NCI-H446 (cell line): ENCODE measurements around the gene DAGLA.

Source experiments
- DNase-seq, 2 experiments: peaks; one replicate each; lab custom pipeline; 2025; lab: John Stamatoyannopoulos, UW

Gene DAGLA

DNA sequence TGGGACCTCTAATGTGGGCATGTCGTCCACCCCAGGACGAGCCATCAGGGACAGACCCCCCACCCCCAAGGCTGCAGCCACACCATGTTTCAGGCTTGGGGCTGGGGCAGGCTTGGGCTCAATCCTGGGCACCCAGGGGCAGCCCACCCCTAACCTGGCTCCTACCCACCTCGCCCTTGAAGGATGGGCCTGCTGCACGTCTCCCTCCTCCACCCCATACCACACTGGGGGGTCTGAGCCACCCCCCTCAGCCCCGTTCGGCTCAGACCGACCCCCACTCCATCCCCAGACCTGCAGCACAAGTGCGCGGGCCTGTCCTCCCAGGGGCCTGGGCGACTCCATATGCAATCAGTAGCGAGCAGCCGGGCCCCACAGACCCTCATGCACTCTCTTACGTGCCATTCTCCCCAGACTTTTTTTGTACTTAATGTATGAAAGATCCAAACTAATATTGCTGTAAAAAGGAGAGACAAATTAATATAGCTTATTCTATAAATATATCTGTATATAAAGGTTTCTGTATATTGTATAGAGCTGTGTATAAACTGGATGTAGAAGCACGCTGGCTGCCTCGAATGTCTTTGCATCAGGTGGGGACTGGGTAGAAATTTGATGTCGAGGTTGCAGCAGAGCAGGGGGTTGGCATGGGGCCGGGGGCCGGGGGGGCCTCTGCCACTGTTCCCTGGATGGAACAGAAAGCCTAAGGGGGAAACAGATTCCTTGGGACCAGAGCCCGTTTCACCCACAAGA lies 66.4 kb downstream of the DAGLA start:
- DNase-seq: no peak

DNA sequence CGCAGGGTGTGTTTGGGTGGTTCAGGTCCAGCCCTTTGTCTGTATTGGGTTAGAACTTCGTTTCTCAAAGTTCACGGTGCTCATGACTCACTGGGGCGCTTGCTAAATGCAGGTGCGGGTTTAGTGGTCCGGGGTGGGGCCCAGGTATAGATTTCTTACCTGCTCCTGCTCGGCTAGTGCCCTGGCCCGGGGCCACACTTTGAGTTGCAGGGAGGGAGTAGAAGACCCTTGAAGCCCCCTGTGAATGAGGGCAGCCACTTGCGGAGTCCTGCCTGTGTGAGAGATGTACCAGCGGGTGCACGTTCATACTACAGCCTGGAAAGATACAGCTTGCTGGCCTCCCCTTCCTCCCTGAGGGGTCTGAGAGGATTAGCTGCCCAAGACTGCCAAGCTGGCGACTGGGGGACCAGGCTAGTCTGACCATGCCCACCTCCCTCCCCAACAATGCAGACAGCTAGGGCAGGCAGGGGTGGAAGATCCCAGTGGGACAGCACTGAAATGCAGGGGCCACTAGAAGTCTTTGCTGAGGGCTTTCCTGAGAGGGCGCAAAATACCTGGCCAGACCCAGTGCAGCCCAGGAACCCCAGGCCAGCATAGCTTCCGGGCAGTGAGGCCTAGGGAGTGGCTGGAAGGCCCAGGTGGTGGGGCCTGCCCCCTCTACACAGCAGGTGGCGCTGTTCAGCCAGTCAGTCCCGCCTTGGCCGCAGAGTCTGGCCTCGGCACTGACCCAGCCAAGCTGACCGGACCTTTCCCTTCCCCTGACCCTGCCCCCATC lies 67.2 kb downstream of the DAGLA start:
- no peak for DNase-seq

DNA sequence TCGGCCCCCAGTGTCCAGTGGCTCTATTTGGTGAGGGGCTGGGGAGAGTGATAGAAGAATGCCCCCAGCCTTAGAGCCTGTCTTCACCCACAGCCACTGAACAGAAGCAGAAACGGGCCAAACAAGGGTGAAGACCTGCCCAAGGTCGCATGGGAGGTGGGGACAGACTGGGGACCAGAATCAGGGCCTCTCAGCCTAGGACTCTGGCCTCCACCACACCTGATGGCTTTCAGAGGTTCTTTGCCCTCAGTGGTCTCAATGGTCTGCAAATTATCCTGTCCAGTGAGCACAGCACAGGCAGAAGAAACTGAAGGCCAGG lies 67.7 kb downstream of the DAGLA start:
- no peak for DNase-seq

DNA sequence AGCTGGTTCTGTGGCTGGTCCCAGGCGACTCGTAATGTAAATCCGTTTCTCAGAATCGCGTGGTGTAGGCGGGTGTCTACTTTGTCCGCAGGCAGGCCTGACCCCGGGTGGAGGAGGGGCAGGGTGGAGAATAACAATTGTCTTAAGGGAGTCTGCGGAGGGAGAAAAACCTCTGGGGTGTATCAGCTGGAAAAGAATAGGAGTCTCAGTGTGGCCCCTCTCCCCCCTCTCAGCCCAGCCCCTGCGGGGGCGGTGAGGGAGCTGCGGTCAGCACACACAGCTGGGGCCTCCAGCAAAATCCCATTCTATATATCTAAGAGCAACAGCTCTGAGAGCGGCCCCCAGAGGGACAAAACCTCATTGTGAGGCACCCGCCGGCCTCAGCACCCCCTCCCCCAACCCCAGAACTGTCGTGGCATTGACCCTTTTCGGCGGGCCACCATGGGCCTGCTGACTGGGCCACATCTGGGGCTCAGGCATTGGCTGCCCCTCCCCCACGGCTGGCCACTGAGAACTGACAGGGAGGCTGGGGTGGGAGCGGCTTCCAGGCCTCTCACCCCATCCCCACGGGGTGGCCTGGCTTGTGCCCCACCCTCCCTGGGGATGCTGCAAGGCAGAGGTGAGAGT lies 69.5 kb downstream of the DAGLA start:
- no peak for DNase-seq

DNA sequence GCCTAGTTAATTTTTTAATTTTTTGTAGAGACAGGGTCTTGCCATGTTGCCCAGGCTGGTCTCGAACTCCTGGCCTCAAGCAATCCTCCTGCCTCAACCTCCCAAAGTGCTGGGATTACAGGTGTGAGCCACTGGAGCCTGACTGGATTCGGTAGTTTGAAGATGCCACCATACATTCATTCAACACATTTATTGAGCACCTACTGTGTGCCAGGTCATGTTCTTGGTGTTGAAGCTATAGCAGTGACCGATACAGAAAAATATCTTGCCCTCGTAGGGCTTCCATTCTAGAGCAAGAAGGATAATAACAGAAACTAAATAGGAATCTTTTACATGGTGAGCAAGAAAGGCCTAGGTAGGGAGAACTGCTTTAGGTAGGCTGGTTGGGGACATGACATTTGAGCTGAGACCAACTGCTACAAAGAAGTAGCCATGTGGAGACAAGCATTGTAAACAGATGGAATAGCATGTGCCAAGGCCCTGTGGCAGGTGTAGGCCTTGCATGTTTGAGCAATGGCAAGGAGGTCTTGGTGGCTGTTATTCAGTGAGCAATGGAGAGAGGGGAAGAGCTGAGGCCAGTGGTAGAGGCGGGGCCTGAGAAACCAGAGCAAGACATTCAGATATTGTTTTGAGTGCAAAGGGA lies 70.6 kb downstream of the DAGLA start:
- no peak for DNase-seq

DNA sequence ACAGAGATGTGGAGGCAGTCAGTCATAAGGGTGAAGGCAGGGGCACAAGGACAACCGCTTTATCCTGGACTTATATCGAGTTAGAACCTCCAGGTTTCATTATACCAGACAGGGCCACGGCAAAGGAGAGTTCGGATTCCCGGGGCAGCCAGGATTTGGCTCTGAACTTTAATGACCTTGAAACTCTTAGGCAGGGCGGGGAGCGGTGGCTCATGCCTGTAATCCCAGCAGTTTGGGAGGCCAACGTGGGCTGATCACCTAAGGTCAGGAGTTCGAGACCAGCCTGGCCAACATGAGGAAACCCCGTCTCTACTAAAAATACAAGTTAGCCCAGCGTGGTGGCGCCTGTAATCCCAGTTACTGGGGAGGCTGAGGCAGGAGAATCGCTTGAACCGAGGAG lies 71.2 kb downstream of the DAGLA start:
- DNase-seq: no peak

DNA sequence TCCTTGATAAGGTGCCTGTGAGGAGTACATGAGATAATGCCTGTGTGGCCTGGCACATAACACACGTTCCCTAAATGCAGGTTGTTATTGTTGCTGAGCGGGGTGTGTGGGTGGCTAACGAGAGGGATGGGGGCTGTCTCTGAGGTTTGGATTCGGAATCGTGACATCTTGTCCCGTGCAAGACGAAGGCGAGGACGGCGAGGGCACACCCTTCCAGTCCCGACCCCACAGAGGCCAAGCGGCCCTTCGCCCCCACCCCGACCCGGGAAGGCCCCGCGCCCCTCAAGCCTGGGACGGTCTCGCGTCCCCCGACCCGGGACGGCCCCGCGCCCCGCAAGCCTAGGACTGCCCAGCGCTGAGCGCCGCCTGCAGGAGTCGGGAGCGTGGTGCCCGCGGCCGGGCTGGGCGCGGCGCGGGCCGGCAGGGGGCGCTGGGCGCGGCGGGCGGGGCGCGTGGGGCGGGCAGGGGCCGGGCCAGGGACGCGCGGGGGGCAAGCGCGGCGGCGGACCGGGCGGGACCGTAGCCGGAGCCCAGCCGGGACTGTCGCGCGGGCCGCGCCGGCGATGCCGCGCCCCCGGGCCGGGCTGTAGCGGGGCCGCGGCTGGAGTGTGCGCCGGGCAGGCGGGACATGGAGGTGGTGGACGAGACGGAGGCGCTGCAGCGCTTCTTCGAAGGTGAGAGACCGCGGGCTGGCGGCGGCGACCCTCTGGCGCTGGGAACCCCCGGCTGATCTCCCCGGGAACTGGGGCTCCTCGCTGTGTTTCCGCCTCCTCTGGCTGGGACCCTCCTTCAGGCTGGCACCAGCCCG lies 72.1 kb downstream of the DAGLA start, which contains the start of gene MYRF:
MYRF (plus strand) TSS at position 520 of the 808 bp plus-strand sequence; CDS start at position 629, 109 bp downstream.
- peak; percentile 27 to 56 for DNase-seq

DNA sequence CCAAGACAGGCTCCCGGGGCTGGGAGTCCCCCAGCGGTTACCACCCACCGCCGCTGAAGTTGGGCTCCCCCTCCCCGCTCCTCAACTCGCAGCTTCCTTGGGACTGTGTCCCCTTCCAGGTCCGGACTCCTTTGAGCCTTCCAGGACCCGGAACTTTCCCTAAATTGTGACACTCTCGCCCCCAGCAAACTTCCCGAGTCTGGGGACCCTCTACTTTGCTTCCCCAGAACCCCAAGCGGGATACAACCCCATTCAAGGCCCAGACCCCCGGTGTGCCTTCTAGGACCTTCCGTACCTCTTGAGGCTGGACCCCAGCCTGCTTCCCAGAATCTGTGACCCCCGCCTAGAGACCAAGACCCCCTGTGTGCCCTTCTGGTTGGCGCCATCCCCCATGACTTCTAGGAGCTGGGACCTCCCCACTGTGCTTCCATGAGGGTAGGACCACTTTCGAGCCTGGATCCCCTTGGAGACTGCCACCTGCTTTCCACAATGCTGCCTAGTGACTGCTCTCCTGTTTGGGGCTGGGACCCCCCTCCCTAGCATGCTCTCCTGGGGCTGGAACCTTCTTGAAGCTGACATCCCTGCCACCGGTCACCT lies 72.8 kb downstream of the DAGLA start:
- no peak for DNase-seq

DNA sequence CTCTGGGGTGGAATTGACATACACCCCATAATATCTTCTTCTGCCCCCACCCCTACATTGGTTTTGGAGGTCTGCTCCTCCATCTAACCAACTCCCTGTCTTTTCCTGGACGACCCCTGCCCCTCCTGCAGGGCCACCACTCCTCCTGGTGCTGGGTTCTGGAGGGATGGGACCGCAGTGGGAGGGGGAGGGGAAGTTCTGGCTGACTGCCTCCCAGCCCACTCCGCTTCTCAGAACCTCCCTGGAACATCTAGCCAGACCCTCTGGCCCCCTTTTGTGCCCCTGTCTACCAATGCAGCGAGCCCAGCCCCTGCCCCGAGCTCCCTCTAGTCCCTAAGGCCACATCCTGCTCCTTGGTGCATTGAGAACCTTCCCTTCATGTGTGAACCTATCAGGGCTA lies 73.5 kb downstream of the DAGLA start:
- DNase-seq: no peak

DNA sequence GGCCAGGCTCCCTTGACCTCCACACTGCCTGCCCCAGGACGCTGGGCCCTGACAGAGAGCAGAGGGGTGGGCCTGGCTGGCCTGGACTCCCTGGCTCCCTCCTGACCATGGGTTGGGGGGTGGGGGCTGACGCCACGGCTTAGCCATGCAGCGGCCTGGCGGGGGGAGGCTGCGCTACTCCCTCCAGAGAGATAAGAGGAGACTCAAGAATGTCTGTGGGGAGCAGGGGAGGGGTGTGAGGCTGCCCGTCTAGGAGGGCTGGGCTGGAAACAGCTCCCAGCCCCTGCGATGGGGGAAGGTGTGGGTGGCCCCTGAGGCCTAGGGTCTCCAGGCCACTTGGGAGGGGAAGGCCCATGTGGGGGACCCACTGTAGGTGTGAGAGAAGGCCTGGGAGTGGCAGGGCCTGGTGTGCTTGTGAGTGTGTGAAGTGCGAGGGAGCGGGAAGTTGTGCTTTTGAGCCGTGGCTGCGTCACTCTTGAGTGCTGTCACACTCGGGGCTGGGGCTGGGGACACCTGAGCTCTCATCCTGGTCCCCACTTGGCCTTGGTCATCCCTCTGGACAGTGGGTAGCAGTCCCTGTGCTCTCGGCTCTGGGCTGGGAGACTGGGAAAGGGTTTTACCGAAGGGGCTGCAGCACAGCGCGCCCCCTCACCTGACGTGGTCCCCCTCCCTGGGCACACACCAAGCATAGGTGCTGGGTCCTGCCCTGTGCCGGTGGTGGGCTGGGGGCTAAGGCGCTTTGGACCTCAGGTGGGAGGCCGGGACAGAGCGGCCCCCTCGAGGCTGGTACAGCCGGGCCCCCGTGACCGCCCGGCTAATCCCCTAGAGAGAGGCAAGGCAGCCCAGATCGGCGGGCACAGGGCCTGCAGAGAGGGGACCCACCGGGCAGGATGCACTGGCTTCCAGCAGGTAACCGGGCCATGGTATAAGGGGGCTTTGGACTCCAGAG lies 74.6 kb downstream of the DAGLA start:
- no peak for DNase-seq

DNA sequence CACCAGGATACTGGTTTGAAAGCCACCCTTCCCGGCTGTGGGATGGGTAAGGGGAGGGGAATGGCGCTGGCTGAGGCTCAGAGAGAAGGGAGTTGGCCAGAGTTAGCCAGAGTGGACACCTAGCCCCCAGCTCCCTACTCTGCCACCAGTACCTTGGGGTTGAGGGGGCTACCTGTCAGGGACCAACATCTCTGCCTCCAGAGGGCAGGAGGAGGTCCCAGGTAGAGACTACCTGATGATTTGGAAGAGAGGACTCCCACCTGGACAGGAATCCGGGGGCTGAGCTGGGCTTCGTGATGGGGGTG lies 75.9 kb downstream of the DAGLA start:
- no peak for DNase-seq

DNA sequence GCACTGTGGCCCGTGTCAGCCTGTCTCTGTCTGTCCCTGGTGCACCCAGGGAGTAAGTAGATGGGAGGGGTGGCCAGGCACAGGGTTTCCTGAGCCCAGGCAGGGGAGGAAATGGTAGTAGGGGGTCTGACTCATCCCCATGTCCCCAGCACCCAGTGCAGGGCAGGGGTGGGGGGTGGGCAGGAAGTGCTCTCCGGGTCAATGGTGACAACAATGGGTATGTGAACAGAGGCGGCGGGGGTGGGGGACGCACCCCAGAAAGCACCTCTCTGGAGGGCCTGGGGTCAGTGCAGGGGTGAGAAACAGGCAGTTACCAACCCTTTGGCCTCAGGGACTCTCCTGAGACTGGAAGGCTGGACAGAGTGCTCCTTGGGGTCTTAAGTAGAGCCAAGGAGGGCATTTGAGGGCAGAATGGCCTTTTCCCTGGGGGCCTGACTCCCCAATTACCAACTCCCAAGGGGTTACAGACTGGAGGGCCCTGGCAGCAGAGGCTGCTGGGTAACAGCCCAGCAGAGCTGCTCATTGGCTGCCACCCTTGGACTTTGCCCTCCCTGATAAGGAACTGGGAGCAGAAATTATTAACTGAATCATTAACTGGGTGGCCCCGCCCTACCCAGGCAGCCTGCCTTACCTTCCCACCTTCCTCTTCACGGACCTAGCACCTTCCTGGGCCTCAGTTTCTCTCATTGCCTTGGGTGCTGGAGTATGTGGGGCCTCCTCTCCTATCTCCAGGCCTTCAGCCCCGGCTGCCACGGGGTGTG lies 76.4 kb downstream of the DAGLA start:
- no peak for DNase-seq

DNA sequence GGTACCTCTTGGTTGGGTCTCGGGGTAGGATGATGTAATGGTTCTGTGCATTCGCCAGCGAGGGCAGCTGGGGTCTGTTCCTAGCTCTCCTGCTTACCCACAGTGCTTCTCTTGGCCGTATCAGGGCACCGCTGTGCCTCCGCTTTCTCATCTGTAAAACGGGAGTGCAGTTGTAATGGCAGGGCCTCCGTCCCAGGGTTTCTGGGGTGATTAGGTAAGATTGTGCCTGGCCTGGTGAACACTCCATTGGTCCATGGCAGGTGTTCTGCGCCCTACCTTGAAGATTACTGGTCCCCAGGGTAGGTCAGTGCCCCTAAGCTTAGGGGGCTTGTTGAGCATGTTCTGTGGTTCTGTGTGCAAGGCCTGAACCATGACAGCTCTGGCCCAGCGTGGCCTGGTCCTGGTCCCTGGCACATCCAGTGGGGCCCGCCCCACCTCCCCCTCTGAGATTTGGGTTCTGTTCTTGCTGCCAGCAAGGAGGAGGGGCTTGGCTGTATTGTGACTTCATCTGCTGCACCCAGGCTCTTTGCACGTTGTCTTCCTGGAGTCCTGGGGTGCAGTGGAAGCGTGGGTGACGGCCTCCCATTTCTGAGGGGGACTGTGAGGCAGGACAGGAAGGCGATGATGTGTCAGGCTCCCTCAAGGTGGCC lies 77.1 kb downstream of the DAGLA start:
- DNase-seq: no peak

DNA sequence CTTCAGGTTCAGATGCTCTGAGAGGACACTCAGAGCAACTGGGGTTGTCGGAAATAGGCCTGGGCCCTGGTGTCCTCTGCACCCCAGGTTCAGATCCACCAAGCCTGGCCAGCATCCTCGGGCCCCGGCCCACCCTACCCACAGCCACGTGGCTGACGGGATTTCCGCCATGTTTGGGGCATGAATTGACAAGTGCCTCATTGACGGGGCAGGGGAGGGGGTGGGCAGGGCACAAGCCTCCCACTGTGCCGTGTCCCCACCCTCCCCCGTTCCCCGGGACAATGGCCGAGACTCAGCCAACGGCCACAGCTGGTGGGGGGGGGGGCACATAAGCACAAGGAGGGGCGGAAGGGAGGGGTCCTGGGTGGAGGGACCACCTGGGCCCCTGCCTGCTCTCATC lies 80.8 kb downstream of the DAGLA start:
- DNase-seq: no peak

DNA sequence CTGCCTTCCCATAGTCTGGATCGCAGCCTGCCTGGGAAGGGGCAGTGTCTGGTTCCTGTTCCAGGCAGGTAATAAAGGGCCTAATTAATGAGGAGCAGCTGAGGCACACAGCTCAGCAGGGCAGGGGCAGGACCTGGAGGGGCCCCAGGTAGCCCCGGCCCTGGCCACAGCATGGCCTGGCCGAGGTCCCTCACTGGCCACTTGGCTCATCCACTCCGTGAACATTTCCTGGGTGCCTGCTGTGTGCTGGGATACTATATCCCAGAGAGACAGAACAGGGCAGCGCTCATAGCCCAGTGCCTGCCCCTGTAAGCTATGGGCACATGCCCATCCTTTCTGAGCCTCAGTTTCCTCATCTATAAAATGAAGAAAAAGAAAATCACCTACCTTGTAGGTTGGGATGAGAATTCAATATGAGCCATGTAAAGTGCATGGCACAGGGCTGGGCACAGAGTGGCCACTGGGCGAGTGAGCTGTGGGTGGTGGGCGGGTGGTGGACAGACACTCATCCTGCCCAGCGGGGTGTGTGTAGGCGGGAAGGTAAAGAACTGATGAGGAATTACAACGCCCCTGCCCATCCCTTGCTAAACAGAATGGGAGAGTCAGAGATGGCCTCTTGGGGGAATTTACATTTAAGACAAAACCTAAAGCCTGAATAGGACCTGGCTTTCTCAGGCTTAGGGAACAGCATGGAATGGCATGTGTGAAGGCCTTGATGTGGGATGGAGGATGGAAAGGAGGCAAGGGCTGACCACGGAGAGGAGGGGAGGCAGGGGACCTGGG lies 81.4 kb downstream of the DAGLA start:
- DNase-seq: no peak

DNA sequence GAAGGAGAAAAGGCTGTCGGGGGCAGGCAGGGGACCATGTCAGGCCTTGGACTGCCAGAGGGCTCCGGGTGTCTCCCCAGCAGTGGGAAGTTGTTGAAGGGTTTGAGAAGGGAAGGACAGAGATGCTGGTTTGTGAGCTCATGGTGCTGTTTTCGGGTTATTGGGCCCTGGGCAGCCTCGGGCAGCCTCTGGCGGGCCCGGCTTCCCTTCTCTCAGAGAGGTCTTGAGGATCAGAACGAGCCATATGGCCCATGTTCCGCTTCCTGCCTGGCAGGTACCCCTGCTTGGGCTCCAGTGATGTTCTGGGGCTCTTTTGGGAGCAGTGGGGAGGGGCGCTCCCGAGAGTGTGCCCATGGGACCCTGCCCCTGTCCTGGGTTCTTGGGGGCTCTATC lies 82.0 kb downstream of the DAGLA start:
- DNase-seq: no peak

DNA sequence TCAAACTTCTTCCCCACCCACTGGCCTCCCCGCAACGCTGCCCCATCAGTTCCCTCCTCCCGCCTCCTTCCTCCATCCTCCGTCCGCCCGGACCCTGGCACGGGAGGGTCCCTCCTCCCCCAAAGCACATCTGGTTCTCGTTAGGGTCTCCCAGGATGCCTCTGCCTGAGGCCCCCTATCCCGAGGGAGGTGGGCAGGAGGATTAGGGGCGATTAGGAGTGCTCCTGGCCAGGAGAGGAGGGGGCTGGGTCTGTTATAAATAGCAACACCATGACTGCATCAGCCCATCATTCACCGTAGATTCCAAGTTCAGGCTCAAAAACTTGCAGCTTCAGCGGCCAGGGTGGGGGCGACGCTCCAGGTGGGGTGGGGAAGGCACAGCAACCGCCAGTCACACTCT lies 82.6 kb downstream of the DAGLA start:
- no peak for DNase-seq

DNA sequence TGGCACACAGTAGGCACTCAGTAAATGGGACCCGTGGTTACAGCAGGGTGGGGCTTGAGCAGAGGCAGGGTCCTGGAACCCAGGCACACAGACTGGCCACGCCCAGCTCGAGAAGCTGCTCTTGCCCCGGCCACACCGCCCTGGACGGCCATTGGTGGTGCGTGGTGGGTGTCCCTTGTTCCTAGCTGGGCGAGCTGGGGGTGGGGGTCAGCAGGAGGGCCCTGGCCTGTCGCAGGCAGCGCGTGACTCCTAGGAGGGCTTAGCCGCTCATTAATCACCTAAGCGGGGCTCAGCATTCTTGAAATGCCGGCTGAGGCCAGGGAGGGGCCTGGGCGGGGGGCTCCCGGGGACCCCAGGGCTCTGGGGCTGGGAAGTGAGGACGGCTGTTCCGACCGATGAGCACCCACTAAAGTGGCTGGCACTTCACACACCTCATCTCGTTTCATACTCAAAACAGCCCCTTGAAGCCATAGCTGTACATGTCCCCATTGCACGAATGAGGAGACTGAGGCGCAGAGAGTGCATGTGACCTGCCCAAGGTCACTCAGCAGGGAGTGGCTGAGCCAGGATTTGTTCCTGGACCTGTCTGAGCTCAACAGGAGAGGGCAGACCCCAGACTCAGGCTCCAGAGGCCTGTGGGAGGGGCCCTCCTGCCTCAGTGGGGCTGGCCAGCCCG lies 83.9 kb downstream of the DAGLA start:
- DNase-seq: no peak
